Measurements from ENCODE around the gene FBXO34. TPM values are rescaled to one million over a fixed set of nuclear protein-coding genes. Genes with fewer than 3 reads are reported as not detected.

The FBXO34 gene
- total RNA-seq, 1 donor from 2014 or later, result 20.4 TPM

DNA sequence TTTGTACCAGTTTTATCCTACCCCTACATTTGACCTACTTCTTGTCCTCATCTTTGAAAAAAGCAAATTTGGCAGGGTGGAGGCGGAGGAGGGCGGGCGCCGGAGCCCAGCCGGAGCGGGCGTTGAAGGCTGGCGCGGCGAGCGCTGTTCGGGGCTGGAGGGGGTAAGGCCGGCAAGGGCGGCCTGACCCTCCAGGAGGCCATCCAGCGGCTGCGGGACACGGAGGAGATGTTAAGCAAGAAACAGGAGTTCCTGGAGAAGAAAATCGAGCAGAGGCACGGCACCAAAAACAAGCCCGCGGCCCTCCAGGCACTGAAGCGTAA, 27.2 kb downstream of the FBXO34 start:
- Mint-ChIP-seq H3K4me3 (no peak overlapping the region), H3K27ac (no peak overlapping the region), H3K36me3 (ENCODE audit: low read depth) (peaks cover 17% of the 10 kb centered on the region), H3K27me3 (no peaks in the 10 kb centered on the region), H3K4me1 (peaks cover 39% of the 10 kb centered on the region), H3K9me3 (no peaks in the 10 kb centered on the region)
- DNase-seq (no peak), ATAC-seq (ENCODE audit: low read depth) (no peak)
- ChIA-PET POLR2A (interaction anchor here (1.0 kb wide), 1 partner anchor 27 kb away, joined by 3 read pairs; no protein-coding TSS in a partner anchor), CTCF (no interaction called here)
- TF ChIP-seq, protein P1, sequence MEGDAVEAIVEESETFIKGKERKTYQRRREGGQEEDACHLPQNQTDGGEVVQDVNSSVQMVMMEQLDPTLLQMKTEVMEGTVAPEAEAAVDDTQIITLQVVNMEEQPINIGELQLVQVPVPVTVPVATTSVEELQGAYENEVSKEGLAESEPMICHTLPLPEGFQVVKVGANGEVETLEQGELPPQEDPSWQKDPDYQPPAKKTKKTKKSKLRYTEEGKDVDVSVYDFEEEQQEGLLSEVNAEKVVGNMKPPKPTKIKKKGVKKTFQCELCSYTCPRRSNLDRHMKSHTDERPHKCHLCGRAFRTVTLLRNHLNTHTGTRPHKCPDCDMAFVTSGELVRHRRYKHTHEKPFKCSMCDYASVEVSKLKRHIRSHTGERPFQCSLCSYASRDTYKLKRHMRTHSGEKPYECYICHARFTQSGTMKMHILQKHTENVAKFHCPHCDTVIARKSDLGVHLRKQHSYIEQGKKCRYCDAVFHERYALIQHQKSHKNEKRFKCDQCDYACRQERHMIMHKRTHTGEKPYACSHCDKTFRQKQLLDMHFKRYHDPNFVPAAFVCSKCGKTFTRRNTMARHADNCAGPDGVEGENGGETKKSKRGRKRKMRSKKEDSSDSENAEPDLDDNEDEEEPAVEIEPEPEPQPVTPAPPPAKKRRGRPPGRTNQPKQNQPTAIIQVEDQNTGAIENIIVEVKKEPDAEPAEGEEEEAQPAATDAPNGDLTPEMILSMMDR (IDR thresholded peaks at IDR 0.05), result no peak
- intact Hi-C loops (cut with micrococcal nuclease), result no loop called here

DNA sequence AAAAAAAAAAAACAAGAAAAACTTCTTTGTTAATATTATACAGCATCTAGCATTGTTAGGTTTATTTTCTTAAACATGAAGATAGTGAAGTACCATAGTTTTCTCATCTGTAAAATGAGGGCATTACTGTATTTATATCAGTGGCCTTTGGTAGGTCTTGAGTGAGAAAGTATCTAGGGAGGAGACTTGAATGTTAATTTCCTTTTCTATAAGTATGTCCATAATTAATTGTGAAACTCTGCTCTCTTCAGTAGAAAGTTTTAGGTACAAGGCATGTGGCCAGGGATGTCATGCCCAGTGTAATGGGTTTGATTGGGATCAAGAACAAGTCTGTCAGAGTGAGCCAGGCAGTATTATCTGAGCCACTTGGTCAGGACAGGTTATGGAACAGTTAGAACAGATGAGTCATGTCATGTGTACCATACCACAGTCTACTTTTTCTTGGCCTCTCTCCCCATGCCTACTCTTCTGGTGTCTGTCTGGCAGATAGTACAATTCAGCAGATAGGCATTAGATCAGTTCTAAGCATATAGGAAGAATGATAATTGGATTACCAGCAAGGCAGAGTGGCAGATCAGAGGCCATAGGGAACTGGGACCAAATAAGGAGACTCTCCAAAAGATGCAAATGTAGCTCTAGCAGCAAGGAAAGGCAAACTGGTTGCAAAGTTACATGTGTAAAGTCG, 30.4 kb downstream of the FBXO34 start:
- ATAC-seq (ENCODE audit: low read depth) (no peak), DNase-seq (no peak)
- no peaks in the 10 kb centered on the region for H3K27me3 Mint-ChIP-seq
- TF ChIP-seq, protein P1 (IDR thresholded peaks at IDR 0.05), result no peak
- intact Hi-C loops (cut with micrococcal nuclease), result no loop called here
- ChIA-PET POLR2A (no interaction called here), CTCF (no interaction called here)
- H3K4me3 Mint-ChIP-seq, result no peak overlapping the region
- H3K27ac Mint-ChIP-seq, result no peak overlapping the region
- H3K9me3 Mint-ChIP-seq, result no peaks in the 10 kb centered on the region
- peaks cover 15% of the 10 kb centered on the region for H3K36me3 Mint-ChIP-seq (ENCODE audit: low read depth)
- H3K4me1 Mint-ChIP-seq, result peaks cover 42% of the 10 kb centered on the region

DNA sequence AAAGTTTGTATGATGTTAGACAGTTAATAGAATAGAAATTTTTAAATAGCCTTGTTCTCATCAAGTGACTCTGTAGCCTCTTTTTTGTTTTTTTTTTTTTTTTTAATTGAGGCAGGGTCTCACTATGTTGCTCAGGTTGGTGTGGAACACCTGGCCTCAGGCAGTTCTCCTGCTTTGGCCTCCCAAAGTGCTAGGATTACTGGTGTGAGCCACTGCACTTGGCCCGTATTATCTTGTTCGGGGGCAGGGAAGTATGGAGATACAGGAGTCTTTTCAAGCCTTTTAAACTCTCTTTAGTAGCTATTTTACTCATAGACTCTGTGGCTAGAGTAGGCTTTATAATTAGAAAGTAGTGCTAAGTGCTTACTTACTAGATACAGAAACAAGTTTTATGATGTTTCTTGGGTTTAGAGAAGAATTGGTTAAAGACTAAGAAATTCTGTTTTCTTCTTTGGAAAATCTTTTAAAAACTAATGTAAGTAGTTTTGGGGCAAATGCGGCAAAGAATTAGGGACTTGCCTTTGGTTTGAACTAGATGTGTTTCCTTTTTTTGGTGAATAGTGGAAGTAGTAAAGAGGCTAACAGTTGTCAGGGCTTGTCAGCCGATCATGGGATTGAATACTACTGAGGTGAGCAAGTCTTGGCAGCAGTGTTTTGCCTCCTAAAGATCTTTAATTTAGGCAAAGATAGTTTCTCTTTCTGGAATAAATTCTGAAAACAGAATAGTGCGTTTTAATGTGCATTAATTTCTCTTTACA, 31.3 kb downstream of the FBXO34 start:
- no peak for ATAC-seq (ENCODE audit: low read depth)
- H3K4me3 Mint-ChIP-seq, result no peak overlapping the region
- H3K27ac Mint-ChIP-seq, result peak overlapping the region; percentile 56
- POLR2A ChIA-PET, result no interaction called here
- H3K4me1 Mint-ChIP-seq, result peaks cover 39% of the 10 kb centered on the region
- peaks cover 15% of the 10 kb centered on the region for H3K36me3 Mint-ChIP-seq (ENCODE audit: low read depth)
- no peaks in the 10 kb centered on the region for H3K27me3 Mint-ChIP-seq
- no peak for DNase-seq
- CTCF ChIA-PET, result interaction anchor here (1.7 kb wide), 1 partner anchor 52 kb away, joined by 5 read pairs; no protein-coding TSS in a partner anchor
- TF ChIP-seq, protein P1 (IDR thresholded peaks at IDR 0.05), result no peak
- H3K9me3 Mint-ChIP-seq, result no peaks in the 10 kb centered on the region
- intact Hi-C loops (cut with micrococcal nuclease), result no loop called here

DNA sequence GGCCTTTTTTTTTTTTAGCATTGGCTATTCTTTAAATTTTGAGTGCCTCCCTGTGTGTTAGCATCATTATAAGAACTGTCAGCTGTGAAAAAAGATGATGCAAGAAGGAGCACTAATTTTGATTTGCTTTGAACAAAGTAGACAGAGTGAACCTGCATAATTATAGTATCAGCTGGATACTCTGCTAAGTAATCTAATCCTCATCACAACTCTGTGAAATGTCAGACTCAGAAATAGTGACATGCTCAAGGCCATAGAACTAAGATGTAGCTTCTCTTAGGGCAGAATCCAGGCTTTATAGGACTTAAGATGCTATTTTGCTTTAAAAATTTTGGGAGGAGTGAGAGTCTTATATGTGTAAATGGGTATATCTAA, 31.9 kb downstream of the FBXO34 start:
- no peak overlapping the region for H3K4me3 Mint-ChIP-seq
- ATAC-seq (ENCODE audit: low read depth), result no peak
- H3K9me3 Mint-ChIP-seq, result no peaks in the 10 kb centered on the region
- DNase-seq, result no peak
- TF ChIP-seq, protein P1 (IDR thresholded peaks at IDR 0.05), result no peak
- peaks cover 11% of the 10 kb centered on the region for H3K36me3 Mint-ChIP-seq (ENCODE audit: low read depth)
- POLR2A ChIA-PET, result no interaction called here
- CTCF ChIA-PET, result interaction anchor here (0.7 to 1.7 kb wide), 2 partner anchors 32 to 51 kb away, joined by 3 to 5 read pairs; no protein-coding TSS in a partner anchor
- peak overlapping the region; percentile 56 for H3K27ac Mint-ChIP-seq
- intact Hi-C loops (cut with micrococcal nuclease), result no loop called here
- H3K4me1 Mint-ChIP-seq, result peaks cover 33% of the 10 kb centered on the region
- no peaks in the 10 kb centered on the region for H3K27me3 Mint-ChIP-seq

DNA sequence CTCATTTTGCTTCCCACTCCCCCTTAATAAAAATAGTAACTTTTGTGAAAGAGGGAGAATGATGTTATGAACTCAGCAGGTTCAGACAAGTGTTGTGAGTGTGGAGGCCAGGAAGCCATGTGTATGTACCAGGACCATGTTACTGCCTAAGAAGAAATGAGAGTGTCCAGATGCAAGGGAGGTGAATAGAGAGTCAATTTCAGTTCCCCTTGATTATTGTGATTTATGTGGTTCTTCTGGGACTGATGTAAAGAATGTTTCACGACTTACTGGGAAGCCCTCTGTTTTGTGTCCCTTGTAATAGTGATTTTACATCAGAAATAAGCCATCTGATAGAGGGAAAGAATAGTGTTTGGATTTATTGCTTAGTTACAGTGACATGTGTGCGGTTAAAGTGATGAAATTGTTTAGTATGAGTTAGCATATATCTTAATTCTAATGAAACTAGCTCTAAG, 32.5 kb downstream of the FBXO34 start:
- ATAC-seq (ENCODE audit: low read depth) (peak; percentile 42), DNase-seq (no peak)
- H3K27ac Mint-ChIP-seq, result peak overlapping the region; percentile 10
- H3K27me3 Mint-ChIP-seq, result no peaks in the 10 kb centered on the region
- intact Hi-C loops (cut with micrococcal nuclease), result no loop called here
- CTCF ChIA-PET, result interaction anchor here (0.7 to 1.7 kb wide), 2 partner anchors 33 to 51 kb away, joined by 3 to 5 read pairs; no protein-coding TSS in a partner anchor
- TF ChIP-seq, protein P1 (IDR thresholded peaks at IDR 0.05), result no peak
- no peak overlapping the region for H3K4me3 Mint-ChIP-seq
- no peaks in the 10 kb centered on the region for H3K9me3 Mint-ChIP-seq
- peaks cover 6% of the 10 kb centered on the region for H3K36me3 Mint-ChIP-seq (ENCODE audit: low read depth)
- POLR2A ChIA-PET, result no interaction called here
- H3K4me1 Mint-ChIP-seq, result peaks cover 33% of the 10 kb centered on the region
